IPS-NIHi7 (cell line): ENCODE data around the gene SUV39H1.
"Not testable (repeated sequence)": the region's sequence is repeated elsewhere in the genome, so short reads cannot be mapped to it uniquely, and the experiment has no call there.

Source experiments
- DNase-seq: peaks from one replicate; pipeline ENCODE4 v3.0.0; 2012; ENCODE audit warnings: mixed read lengths; ENCODE audit errors: extremely low spot score

The SUV39H1 gene, protein sequence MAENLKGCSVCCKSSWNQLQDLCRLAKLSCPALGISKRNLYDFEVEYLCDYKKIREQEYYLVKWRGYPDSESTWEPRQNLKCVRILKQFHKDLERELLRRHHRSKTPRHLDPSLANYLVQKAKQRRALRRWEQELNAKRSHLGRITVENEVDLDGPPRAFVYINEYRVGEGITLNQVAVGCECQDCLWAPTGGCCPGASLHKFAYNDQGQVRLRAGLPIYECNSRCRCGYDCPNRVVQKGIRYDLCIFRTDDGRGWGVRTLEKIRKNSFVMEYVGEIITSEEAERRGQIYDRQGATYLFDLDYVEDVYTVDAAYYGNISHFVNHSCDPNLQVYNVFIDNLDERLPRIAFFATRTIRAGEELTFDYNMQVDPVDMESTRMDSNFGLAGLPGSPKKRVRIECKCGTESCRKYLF

DNA sequence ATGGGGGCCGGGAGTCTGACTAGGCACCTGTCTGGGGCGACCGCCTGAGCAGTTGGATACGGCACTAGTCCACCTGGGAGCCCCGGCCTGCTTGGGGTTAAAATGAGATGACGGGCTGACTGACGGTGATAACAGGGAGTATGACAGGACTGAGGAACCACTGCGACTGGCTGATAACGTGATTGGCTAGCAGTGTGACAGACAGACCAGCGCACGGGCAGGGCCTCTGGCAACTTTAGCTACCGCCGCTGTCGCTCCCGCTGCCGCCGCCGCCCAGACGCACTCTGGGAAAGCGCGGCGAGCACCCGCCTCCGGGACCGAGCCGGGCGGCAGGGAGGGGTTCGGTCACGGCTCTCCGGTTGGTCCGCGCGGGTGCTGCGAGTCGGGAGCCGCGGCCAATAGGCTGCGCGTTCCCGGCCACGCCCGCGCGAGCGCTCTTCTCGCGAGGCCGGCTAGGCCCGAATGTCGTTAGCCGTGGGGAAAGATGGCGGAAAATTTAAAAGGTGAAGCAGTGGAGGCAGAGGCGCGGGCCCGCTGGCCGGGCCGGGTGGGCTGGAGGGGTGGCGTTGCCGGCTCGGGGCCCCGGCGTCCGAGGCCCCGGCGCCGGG lies at the start of gene SUV39H1:
Gene SUV39H1 (plus strand): TSS at position 434 of the 608 bp plus-strand sequence. CDS start 51 bp downstream, at position 485.
- DNase-seq, result peak; percentile 88

DNA sequence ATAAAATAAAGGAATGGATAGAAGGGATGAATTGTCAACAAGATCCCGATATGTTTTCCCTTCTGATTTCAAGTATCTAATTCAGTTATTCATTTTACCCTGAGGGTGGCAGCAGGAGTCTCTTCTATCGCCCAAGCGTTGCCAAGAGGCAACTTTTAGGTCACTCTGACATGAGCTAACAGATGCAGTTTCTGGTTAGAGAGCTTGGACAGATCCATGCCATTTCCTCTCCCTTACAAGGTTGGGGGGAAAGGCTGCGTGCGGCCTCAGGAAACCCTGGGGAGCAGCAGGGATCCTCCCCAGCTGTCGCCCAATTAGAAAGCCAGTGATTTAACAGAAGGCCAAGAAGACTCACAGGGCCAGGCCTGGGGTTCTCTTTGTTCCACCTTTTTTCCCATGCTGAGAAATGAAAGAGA lies 48.2 kb upstream of the SUV39H1 start:
- DNase-seq, result peak; percentile 32

DNA sequence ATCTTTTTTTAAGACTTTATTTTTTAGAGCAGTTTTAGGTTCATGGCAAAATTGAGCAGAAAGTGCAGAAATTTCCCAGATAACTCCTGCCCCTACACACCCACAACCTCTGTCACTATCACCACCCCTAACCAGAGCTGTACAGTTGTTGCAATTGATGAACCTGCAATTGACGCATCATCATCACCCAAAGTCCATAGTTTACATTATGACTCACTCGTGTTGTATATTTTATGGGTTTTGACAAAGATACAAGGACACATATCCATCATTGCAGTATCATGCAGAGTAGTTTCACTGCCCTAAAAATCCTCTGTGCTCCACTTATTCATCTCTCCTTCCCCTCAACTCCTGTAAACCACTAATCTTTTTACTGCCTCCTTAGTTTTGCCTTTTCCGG lies 47.4 kb upstream of the SUV39H1 start:
- no peak for DNase-seq

DNA sequence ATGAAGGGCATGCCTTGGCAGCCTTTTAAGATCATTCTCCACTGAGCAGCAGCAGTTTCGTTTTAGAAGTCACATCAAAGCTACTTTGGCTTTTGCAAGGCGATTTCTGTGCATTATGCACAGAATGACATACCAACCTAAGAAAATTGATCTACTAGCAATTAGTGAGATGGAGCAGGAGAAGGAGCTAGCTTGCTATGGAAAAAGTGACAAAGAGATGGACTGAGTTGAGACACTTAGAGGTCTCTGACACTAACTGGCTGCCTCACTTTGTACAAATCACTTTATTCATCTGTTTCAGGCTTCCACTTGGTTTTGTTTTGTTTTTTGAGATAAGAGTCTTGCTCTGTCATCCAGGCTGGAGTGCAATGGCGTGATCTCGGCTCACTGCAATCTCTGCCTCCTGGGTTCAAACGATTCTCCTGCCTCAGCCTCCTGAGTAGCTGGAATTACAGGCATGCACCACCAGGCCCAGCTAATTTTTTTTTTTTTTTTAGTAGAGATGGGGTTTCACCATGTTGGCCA lies 44.4 kb upstream of the SUV39H1 start:
- not testable (repeated sequence) for DNase-seq

DNA sequence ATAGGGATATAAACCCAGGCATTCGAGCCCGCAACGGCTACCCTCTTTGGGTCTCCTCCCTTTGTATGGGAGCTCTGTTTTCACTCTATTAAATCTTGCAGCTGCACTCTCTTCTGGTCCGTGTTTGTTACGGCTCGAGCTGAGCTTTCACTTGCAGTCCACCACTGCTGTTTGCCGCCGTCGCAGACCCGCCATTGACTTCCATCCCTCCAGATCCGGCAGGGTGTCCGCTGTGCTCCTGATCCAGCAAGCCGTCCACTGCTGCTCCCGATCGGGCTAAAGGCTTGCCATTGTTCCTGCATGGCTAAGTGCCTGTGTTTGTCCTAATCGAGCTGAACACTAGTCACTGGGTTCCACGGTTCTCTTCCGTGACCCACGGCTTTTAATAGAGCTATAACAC lies 41.8 kb upstream of the SUV39H1 start:
- DNase-seq, result not testable (repeated sequence)

DNA sequence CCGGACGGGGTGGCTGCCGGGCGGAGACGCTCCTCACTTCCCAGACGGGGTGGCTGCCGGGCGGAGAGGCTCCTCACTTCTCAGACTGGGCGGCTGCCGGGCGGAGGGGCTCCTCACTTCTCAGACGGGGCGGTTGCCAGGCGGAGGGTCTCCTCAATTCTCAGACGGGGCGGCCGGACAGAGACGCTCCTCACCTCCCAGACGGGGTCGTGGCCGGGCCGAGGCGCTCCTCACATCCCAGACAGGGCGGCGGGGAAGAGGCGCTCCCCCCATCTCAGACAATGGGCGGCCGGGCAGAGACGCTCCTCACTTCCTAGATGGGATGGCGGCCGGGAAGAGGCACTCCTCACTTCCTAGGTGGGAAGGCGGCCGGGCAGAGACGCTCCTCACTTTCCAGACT lies 36.8 kb upstream of the SUV39H1 start:
- DNase-seq, result not testable (repeated sequence)

DNA sequence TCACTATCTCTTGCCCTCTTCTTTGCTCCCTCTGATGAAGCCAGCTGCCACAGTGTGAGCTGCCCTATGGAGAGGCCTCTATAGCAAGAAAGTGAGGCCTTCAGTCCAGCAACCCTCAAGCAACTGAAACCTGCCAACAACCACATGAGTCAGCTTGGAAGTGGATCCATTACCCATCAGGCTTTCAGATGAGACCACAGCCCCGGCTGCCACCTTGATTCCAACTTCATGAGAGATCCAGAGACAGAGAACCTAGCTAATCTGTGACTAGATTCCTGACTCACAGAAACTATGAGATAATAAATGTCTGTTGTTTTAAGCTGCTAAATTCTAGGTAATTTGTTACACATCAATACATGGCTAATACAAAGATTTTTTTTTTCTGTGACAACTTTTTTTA lies 33.3 kb upstream of the SUV39H1 start:
- no peak for DNase-seq

DNA sequence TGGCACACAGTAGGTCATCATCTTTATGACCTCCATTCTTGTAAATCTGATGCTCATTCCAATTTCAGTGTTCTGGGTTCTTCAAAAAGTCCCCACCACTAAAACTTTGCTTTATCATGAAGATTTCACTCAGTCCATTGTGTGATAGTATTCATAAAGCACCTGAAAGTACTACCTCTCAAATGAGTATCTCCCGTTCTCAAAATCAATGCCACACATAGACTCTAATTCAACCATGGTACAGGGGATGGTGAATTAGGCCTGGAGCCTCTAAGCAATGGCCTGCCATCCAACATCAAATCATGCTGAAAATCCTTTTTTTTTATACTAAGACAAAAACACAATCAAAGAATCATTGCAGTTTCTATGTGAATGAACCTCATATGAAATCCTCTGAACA lies 32.4 kb upstream of the SUV39H1 start:
- DNase-seq, result no peak

DNA sequence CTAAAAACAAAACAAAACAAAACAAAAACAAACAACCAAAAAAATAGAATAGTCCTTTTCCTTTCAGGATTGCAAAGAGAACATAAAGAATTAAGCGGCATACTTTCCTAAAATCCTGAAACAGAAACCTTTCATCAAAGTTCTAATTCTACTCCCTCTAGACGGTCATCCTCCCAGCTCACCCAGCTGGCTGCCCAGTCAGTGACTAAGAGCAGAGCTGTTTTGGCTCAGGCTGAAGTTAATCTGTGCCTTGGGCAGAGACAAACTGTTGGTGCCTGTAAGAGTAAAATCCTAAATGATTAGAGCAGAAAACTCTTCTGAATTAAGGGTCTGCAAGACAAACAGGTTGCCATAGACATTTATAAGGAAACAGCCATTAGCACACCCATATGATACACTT lies 30.5 kb upstream of the SUV39H1 start:
- DNase-seq, result no peak

DNA sequence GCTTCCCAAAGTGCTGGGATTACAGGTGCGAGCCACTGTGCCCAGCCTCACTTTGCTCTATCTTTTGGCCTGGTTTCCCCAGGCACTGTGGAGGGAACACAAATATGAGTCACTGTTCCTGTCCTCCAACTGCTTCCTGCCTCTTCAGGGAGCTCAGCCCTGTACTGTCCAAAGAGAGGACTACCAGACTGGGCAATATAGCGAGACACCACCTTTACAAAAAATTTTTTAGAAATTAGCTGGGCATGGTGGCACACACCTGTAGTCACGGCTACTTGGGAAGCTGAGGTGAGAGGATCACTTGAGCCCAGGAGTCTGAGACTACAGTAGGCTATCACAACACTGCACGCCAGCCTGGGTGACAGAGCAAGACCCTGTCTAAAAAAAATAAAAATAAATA lies 29.9 kb upstream of the SUV39H1 start:
- no peak for DNase-seq

DNA sequence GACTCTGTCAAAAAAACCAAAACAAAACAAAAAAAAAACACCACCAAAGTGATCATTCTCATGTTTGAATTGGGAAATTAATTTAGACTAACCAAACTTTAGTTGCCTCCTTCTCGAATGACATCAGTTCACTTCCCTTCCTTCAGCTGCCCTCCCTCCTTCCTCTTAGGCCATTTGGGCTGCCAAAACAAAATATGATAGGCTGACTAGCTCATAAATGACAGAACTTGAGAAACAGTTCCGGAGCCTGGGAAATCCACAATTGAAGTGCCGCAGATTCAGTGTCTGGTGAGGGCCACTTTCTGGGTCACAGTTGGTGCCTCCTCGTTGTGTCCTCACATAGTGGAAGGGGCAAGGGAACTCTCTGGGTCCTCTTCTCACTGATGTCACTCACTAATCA lies 29.0 kb upstream of the SUV39H1 start:
- no peak for DNase-seq

DNA sequence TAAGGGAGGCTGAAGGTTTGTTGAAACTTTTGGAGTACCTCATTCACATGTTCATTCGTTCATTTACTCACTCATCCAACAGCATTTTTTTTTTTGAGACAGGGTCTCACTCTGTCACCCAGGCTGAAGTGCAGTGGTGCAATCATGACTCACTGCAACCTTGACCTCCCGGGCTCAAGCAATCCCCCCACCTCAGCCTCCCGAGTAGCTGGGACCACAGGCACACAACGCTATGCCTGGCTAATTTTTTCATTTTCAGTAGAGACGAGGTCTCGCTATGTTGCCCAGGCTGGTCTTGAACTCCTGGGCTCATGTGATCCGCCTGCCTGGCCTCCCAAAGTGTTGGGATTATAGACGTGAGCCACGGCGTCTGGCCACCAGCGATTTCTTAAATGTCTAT lies 28.3 kb upstream of the SUV39H1 start:
- DNase-seq, result not testable (repeated sequence)

DNA sequence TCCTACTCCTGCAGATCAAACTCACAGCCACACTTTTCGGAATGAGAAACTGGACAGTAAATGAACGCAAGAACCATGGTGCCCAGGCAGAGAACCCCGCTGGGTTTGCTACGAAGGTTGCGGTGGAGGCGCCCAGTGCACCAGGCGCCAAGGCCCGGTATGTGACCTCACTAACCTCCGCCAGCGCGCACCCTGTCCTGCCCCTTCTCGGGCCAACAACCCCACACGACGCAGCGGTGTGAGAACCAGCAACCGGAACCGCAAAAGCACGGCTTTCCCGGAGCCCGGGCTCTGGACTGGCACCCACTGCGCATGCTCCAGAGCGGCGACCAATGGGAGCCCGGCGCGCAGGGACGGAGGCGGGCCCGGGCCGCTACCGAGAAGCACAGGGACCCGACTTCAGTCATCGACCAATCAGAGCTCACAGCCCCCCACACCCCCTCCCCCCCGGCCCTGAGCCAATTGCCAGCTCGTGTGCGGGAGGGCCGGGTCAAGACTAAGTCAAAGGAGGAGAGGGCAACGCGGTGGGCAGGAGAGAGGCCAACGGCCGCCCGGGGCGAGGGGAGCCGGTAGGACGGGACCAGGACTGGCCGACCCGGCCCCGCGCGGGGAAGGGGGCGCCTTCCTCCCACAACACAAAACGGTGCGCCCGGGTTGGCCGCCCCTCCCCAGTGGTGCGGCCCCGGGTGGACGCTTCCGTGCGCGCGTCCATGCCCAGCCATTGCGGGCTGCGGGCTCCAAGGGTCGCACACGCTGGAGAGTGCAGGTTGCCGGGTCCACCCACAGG lies 20.2 kb upstream of the SUV39H1 start:
- DNase-seq, result peak; percentile 96

DNA sequence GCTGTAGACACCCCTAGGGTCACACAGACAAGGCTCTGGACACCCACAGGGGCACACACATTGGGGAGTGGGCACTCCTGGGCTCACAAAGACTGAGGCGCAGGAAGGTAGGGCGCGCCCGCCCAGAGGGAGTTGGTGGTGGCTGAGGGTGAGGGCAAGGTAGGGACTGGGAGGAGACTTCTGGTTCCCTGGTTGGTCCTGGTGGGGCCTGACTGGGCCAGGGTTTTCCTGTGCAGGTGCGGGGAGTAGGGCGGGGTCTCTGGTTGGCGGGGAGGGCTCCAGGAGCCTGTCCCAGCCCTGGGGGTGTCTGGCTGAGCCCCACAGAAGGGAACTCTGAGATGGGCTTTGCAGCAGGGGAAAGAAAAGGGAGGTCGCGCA lies 19.7 kb upstream of the SUV39H1 start:
- DNase-seq, result no peak

DNA sequence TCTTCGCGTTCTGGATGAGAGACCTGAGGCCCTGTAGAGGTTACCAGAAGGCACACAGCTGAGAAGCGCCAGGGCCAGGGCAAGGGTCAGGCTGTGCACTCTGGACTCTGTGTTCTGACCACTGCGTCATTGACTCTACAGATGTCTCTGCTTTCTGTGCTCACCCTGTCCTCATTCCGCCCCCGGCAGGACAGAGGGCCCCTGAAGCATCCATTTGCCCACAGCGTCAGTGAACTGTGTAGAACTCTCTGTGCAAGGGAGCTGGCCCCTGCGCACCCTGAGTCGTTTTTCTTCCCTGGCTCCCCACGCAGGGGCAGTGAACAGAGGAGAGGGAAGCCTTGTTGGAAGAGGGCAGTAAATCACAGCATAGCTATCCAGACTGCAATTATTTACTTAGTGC lies 19.0 kb upstream of the SUV39H1 start:
- no peak for DNase-seq

DNA sequence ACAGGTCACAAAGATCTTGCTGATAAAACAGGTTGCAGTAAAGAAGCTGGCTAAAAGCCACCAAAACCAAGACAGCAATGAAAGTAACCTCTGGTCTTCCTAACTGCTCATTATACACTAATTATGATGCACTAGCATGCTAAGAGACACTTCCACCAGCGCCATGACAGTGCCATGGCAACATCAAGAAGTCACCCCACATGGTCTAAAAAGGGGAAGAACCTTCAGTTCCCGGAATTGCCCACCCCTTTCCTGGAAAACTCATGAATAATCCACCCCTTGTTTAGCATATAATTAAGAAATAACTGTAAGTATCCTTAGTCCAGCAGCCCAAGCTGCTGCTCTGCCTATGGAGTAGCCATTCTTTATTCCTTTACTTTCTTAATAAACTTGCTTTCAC lies 16.1 kb upstream of the SUV39H1 start:
- DNase-seq, result not testable (repeated sequence)

DNA sequence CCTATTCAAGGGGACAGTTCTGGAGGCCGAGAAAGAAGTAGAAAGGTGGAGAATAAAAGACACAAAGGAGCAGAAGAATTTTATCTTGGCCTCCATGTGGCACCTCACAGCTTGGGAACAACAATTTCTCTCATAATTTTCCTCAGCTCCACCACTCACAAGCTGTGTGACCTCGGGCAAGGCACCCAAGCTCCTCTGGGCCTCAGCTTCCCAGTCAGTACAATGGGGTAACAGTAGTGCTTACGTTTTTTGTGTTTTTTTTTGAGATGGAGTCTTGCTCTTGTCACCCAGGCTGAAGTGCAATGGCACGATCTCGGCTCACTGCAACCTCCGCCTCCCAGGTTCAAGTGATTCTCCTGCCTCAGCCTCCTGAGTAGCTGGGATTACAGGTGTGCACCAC lies 15.6 kb upstream of the SUV39H1 start:
- DNase-seq, result not testable (repeated sequence)

DNA sequence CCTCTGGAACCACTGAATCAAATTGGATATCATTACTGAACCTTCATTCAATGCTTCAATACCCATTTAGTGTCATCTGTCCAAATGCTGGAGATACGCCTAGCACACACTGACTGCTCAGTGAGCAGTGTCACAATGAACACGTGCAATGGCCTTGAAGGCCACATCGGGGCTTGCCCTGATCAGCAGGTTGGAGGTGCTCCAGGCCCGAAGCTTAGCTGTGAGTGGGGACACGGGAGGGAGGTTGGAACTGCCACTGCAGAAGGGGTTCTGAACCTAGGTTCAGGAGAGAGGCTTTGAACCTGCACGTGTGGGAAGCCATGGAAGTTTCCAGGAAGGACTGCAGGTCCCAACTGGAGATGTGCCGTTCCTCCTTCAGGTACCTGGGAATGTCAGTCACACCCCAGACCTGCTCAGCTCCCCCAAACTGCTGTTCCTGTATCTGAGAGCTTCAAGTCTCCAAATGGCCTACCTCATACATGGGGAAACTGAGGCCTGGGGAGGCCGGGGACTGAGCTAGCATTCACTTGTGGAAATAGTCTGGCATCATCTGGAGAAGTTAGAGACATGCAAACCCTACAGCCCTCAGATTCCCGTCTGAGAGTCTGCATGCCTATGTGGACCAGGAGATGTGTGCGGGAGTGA lies 14.9 kb upstream of the SUV39H1 start:
- DNase-seq, result no peak

DNA sequence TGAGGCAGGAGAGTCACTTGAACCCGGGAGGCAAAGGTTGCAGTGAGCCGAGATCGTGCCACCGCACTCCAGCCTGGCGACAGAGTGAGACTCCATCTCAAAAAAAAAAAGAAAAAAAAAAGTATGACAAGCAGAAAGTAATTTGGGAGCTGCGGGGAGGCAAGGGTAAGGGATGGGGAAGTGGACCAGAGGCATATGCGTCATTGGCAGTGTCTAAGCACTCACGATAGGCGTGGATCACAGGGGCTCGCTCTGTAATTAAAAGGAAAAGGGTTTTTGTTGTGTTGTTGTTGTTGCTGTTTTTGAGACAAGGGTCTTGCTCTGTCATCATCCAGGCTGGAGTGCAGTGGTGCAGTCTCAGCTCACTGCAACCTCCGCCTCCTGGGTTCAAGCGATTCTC lies 13.7 kb upstream of the SUV39H1 start:
- DNase-seq, result not testable (repeated sequence)

DNA sequence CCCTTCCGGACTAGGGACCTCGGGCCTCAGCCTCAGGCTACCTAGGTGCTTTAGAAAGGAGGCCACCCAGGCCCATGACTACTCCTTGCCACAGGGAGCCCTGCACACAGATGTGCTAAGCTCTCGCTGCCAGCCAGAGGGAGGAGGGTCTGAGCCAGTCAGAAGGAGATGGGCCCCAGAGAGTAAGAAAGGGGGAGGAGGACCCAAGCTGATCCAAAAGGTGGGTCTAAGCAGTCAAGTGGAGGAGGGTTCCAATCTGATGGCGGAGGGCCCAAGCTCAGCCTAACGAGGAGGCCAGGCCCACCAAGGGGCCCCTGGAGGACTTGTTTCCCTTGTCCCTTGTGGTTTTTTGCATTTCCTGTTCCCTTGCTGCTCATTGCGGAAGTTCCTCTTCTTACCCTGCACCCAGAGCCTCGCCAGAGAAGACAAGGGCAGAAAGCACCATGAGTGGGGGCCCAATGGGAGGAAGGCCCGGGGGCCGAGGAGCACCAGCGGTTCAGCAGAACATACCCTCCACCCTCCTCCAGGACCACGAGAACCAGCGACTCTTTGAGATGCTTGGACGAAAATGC lies 13.0 kb upstream of the SUV39H1 start, which contains the start of gene WAS:
Gene WAS (plus strand): TSS at position 389 of the 572 bp plus-strand sequence. CDS start 55 bp downstream, at position 444.
- no peak for DNase-seq

DNA sequence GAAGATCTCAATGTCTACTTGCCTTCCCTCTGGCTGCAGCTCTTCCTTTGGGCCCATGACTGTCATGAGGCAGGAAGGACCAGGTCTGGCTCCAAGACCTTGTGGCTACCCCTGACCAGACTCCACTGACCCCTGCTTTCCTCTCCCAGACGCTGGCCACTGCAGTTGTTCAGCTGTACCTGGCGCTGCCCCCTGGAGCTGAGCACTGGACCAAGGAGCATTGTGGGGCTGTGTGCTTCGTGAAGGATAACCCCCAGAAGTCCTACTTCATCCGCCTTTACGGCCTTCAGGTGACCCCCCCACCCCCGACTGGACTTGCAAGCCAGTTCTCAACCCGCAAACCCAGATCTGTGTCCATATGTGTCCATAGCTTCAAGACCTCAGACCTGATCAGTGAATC lies 12.4 kb upstream of the SUV39H1 start:
- no peak for DNase-seq
